ENCODE measurements around the gene STAG2. TPM values are rescaled to one million over a fixed set of nuclear protein-coding genes. Genes with fewer than 3 reads are reported as not detected.
A peak's percentile ranks its signal among the peaks of the same experiment; 100 is the strongest.

The STAG2 gene
- polyA plus RNA-seq, 1 donor (not counting 4 experiments of a cell fraction or from before 2014, with no cell fraction given) = 42.9 TPM

GRCh38 chrX:123962006-123962467 lies 531 bp downstream of the STAG2 start:
- DNase-seq (ENCODE audit: low read depth, low spot score) = no peak
- no peak for TF ChIP-seq EZH2 (IDR thresholded peaks at IDR 0.05; ENCODE audit: low read length)
- TF ChIP-seq CTCF (optimal IDR thresholded peaks at IDR 0.05 in 1 of 3, IDR thresholded peaks at IDR 0.05 in 1 of 3, conservative IDR thresholded peaks at IDR 0.05 in 1 of 3; ENCODE audit: extremely low read depth in 1 of 3, insufficient read depth in 2 of 3, low read length in 3 of 3) = no peak
- Histone ChIP-seq H3K9ac (ENCODE audit: control insufficient read depth, extremely low read depth, insufficient read depth, low read length) (peak overlapping the region; percentile 98), H3K4me1 (ENCODE audit: control insufficient read depth, extremely low read depth, insufficient read depth, low read length) (peaks cover 5% of the 10 kb centered on the region), H2AFZ (ENCODE audit: control insufficient read depth, low read length) (no peak overlapping the region), H3K27me3 (ENCODE audit: control insufficient read depth, extremely low read depth, insufficient read depth, low read length) (no peaks in the 10 kb centered on the region), H3K9me1 (ENCODE audit: control insufficient read depth, extremely low read depth, insufficient read depth, low read length) (no peaks in the 10 kb centered on the region), H3K36me3 (ENCODE audit: control insufficient read depth in 2 of 2, extremely low read depth in 1 of 2, insufficient read depth in 2 of 2, low read length in 2 of 2) (no peaks in the 10 kb centered on the region), H3K4me2 (ENCODE audit: control insufficient read depth, extremely low read depth, insufficient read depth, low read depth, low read length) (peak overlapping the region; percentile 59), H3K79me2 (ENCODE audit: control insufficient read depth, insufficient read depth, low read length) (peaks cover 43% of the 10 kb centered on the region), H3K27ac (ENCODE audit: control insufficient read depth, insufficient read depth, low read length) (peak overlapping the region; percentile 87), H4K20me1 (ENCODE audit: control insufficient read depth, extremely low read depth, insufficient read depth, low read length) (no peaks in the 10 kb centered on the region), H3K9me3 (ENCODE audit: control insufficient read depth, low read depth, low read length) (no peaks in the 10 kb centered on the region), H3K4me3 (ENCODE audit: control insufficient read depth in 2 of 3, extremely low read depth in 1 of 3, insufficient read depth in 2 of 3, low read depth in 1 of 3, low read length in 3 of 3) (peak overlapping the region; percentile 73 to 79 (median 77))
- dilution Hi-C loops (cut with MboI; ENCODE audit: extremely low pct_ligation_motif_present, low sequenced_read_pairs) = no loop called here
- FAIRE-seq = no peak

GRCh38 chrX:123962794-123963373 lies 1.4 kb downstream of the STAG2 start:
- TF ChIP-seq EZH2 (IDR thresholded peaks at IDR 0.05; ENCODE audit: low read length) = no peak
- no peak for TF ChIP-seq CTCF (optimal IDR thresholded peaks at IDR 0.05 in 1 of 3, IDR thresholded peaks at IDR 0.05 in 1 of 3, conservative IDR thresholded peaks at IDR 0.05 in 1 of 3; ENCODE audit: extremely low read depth in 1 of 3, insufficient read depth in 2 of 3, low read length in 3 of 3)
- H3K27ac ChIP-seq (ENCODE audit: control insufficient read depth, insufficient read depth, low read length) = peak overlapping the region; percentile 87
- dilution Hi-C loops (cut with MboI; ENCODE audit: extremely low pct_ligation_motif_present, low sequenced_read_pairs) = no loop called here
- no peaks in the 10 kb centered on the region for H4K20me1 ChIP-seq (ENCODE audit: control insufficient read depth, extremely low read depth, insufficient read depth, low read length)
- H3K9me1 ChIP-seq (ENCODE audit: control insufficient read depth, extremely low read depth, insufficient read depth, low read length) = no peaks in the 10 kb centered on the region
- peaks cover 5% of the 10 kb centered on the region for H3K4me1 ChIP-seq (ENCODE audit: control insufficient read depth, extremely low read depth, insufficient read depth, low read length)
- no peaks in the 10 kb centered on the region for H3K27me3 ChIP-seq (ENCODE audit: control insufficient read depth, extremely low read depth, insufficient read depth, low read length)
- H2AFZ ChIP-seq (ENCODE audit: control insufficient read depth, low read length) = no peak overlapping the region
- no peaks in the 10 kb centered on the region for H3K36me3 ChIP-seq (ENCODE audit: control insufficient read depth in 2 of 2, extremely low read depth in 1 of 2, insufficient read depth in 2 of 2, low read length in 2 of 2)
- peak overlapping the region; percentile 98 for H3K9ac ChIP-seq (ENCODE audit: control insufficient read depth, extremely low read depth, insufficient read depth, low read length)
- H3K4me3 ChIP-seq (ENCODE audit: control insufficient read depth in 2 of 3, extremely low read depth in 1 of 3, insufficient read depth in 2 of 3, low read depth in 1 of 3, low read length in 3 of 3) = peak overlapping the region; percentile 73 to 79 (median 77)
- peak; percentile 64 for FAIRE-seq
- DNase-seq (ENCODE audit: low read depth, low spot score) = no peak
- H3K79me2 ChIP-seq (ENCODE audit: control insufficient read depth, insufficient read depth, low read length) = peaks cover 49% of the 10 kb centered on the region
- peak overlapping the region; percentile 64 for H3K4me2 ChIP-seq (ENCODE audit: control insufficient read depth, extremely low read depth, insufficient read depth, low read depth, low read length)
- no peaks in the 10 kb centered on the region for H3K9me3 ChIP-seq (ENCODE audit: control insufficient read depth, low read depth, low read length)

Measured in keratinocyte (primary cell).